Esophagus muscularis mucosa (tissue), 3 donors: ENCODE measurements around the gene ABCC1.
A peak's percentile ranks its signal among the peaks of the same experiment; 100 is the strongest.

Source experiments
- POLR2A ChIP-seq: fragments of 450-650 bp; IDR thresholded peaks from one replicate; pipeline ENCODE4 v1.6.1; 2017; ENCODE audit warnings: antibody characterized with exemption, moderate library complexity, mild to moderate bottlenecking, low read depth
- TF ChIP-seq, protein P1 (sequence below), 3 experiments: fragments of 200-600 bp in 2 of 3; fragments of 450-650 bp in 1 of 3; sonication (generic) in 2 of 3; IDR thresholded peaks; one replicate each; pipeline ENCODE4 v1.5.1; 2017 to 2019; ENCODE audit warnings: antibody characterized with exemption in 3 of 3, mild to moderate bottlenecking in 2 of 3, moderate library complexity in 1 of 3

DNA sequence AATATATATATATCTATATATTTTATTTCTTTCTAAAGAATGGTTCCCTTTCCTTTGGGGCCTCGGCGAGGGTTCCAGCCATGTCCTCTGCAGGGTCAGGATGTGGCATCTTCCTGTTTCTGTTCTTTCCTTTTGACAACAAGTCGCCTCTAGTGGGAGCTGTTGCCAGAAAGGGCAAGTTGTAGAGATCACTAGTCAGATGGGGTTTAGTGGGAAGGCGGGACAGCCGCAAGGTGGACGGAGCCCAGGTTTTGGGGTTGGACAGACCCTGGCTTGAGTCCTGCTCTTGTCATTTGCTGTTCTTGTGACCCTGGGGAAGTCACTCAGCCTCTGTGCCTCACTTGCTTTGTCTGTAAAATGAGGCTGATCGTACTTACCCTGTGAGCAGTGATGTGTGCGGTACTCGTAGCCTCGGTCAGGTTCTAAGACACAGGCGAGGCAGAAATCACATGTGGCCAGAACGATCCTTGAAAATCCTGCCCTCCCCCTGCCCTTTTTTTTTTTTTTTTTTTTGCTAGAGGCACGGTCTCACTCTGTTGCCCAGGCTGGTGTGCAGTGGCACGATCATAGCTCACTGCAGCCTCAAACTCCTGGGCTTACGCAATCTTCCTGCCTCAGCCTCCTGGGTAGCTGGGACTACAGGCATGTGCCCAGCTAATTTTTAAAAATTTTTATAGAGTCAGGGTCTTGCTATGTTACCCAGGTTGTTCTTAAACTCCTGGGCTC is 193.8 kb downstream of the ABCC1 start:
- TF ChIP-seq, protein P1, sequence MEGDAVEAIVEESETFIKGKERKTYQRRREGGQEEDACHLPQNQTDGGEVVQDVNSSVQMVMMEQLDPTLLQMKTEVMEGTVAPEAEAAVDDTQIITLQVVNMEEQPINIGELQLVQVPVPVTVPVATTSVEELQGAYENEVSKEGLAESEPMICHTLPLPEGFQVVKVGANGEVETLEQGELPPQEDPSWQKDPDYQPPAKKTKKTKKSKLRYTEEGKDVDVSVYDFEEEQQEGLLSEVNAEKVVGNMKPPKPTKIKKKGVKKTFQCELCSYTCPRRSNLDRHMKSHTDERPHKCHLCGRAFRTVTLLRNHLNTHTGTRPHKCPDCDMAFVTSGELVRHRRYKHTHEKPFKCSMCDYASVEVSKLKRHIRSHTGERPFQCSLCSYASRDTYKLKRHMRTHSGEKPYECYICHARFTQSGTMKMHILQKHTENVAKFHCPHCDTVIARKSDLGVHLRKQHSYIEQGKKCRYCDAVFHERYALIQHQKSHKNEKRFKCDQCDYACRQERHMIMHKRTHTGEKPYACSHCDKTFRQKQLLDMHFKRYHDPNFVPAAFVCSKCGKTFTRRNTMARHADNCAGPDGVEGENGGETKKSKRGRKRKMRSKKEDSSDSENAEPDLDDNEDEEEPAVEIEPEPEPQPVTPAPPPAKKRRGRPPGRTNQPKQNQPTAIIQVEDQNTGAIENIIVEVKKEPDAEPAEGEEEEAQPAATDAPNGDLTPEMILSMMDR (IDR thresholded peaks at IDR 0.05): peak in 1 of 3 experiments; percentile 37
- TF ChIP-seq POLR2A: no peak
